Choroid plexus epithelial cell (primary cell): Measurements from ENCODE around the gene FAM131B.

Experiments
- DNase-seq: peaks from one replicate; pipeline ENCODE4 v3.0.0-alpha.2; 2010; ENCODE audit warnings: low read depth
- H3K4me3 ChIP-seq: 2 replicates; pipeline ENCODE4 v1.5.1; 2011; ENCODE audit warnings: low read depth, mild to moderate bottlenecking, control low read depth, low read length, moderate library complexity
- CTCF ChIP-seq: conservative IDR thresholded peaks from 2 replicates; pipeline ENCODE4 v1.5.1; 2011; ENCODE audit warnings: low read depth, mild to moderate bottlenecking, control low read depth, inconsistent platforms, low read length, moderate library complexity

The FAM131B gene

GRCh38 chr7:143345428-143345900, 17.0 kb downstream of the FAM131B start:
- DNase-seq, result peak; percentile 54
- H3K4me3 ChIP-seq, result peak overlapping the region; percentile 21
- peak; percentile 66 for TF ChIP-seq CTCF

GRCh38 chr7:143343596-143343995, 18.9 kb downstream of the FAM131B start:
- DNase-seq, result no peak

GRCh38 chr7:143341842-143342241, 20.7 kb downstream of the FAM131B start:
- TF ChIP-seq CTCF, result no peak
- H3K4me3 ChIP-seq, result no peak overlapping the region
- DNase-seq, result no peak

More at GRCh38 chr7:143343596-143343995, 18.9 kb downstream of the FAM131B start:
- TF ChIP-seq CTCF, result no peak
- H3K4me3 ChIP-seq, result no peak overlapping the region

GRCh38 chr7:143337216-143337615, 25.3 kb downstream of the FAM131B start:
- TF ChIP-seq CTCF, result no peak
- no peak for DNase-seq
- H3K4me3 ChIP-seq, result no peak overlapping the region

GRCh38 chr7:143334244-143334643, 28.3 kb downstream of the FAM131B start:
- no peak overlapping the region for H3K4me3 ChIP-seq
- no peak for TF ChIP-seq CTCF
- no peak for DNase-seq

- TF ChIP-seq CTCF, result no peak
- DNase-seq, result peak; percentile 90
- no peak overlapping the region for H3K4me3 ChIP-seq
Observed at GRCh38 chr7:143331179-143331801, 31.2 kb downstream of the FAM131B start.
